HepG2 (cell line): ENCODE measurements around the gene DCDC2. TPM values are rescaled to one million over a fixed set of nuclear protein-coding genes. Genes with fewer than 3 reads are reported as not detected.

Source experiments
- DMAP1 ChIP-seq: IDR thresholded peaks from 2 replicates; pipeline ENCODE4 v1.6.1; 2016
- ETV5 ChIP-seq: IDR thresholded peaks from 2 replicates; pipeline ENCODE4 v1.6.1; 2018; ENCODE audit warnings: missing biosample characterization, missing genetic modification reagents, inconsistent platforms, borderline replicate concordance
- FIP1L1 ChIP-seq: fragments of 200-400 bp; formaldehyde crosslinking; IDR thresholded peaks from 2 replicates; pipeline ENCODE4 v1.6.1; 2018; ENCODE audit warnings: low read depth, mild to moderate bottlenecking, low read length, moderate library complexity, borderline replicate concordance; ENCODE audit not compliant: insufficient read depth
- HNRNPLL ChIP-seq: fragments of 200-400 bp; formaldehyde crosslinking; IDR thresholded peaks from 2 replicates; pipeline ENCODE4 v1.6.1; 2017; ENCODE audit warnings: mild to moderate bottlenecking, low read depth, low read length; ENCODE audit not compliant: poor library complexity, severe bottlenecking
- RNF219 ChIP-seq: sonication (generic); formaldehyde crosslinking; IDR thresholded peaks from 2 replicates; pipeline ENCODE4 v1.5.0; 2020; ENCODE audit warnings: mild to moderate bottlenecking, missing genetic modification reagents
- SP1 ChIP-seq, 2 experiments: fragments of 450-650 bp in 1 of 2; sonication (generic) in 1 of 2; formaldehyde crosslinking in 1 of 2; IDR thresholded peaks; 2 replicates each; pipeline versions ENCODE4 v1.4.0 to v1.6.1; 2016 to 2020; ENCODE audit warnings: missing genetic modification reagents in 1 of 2
- SRSF1 ChIP-seq: fragments of 200-400 bp; formaldehyde crosslinking; optimal IDR thresholded peaks from 2 replicates; pipeline ENCODE3; 2017; ENCODE audit warnings: mild to moderate bottlenecking, low read depth, low read length, moderate library complexity
- U2AF2 ChIP-seq: fragments of 200-400 bp; formaldehyde crosslinking; IDR thresholded peaks from 2 replicates; pipeline ENCODE4 v1.6.1; 2017; ENCODE audit warnings: low read depth, mild to moderate bottlenecking, low read length
- ZNF280B ChIP-seq: sonication (generic); formaldehyde crosslinking; IDR thresholded peaks from 2 replicates; pipeline ENCODE4 v1.5.0; 2020; ENCODE audit warnings: missing genetic modification reagents, mild to moderate bottlenecking, borderline replicate concordance
- ZNF296 ChIP-seq: sonication (generic); formaldehyde crosslinking; conservative IDR thresholded peaks from 2 replicates; pipeline ENCODE4 v1.5.0; 2020; ENCODE audit warnings: mild to moderate bottlenecking, missing genetic modification reagents
- ZNF570 ChIP-seq: sonication (generic); formaldehyde crosslinking; IDR thresholded peaks from 2 replicates; pipeline ENCODE4 v1.4.0; 2020; ENCODE audit warnings: mild to moderate bottlenecking, missing genetic modification reagents, borderline replicate concordance
- ZNF724P ChIP-seq: sonication (generic); formaldehyde crosslinking; IDR thresholded peaks from 2 replicates; pipeline ENCODE4 v1.8.0; 2022; ENCODE audit warnings: missing genetic modification reagents, borderline replicate concordance
- polyA plus RNA-seq, 8 experiments: library from polyadenylated mRNA; depleted of rRNA in 3 of 8; stranded (reverse) in 7 of 8; unstranded in 1 of 8; fragments of >200 nt; fragmentation: Illumina TruSeq in 4 of 8; extraction: Trizol in 4 of 8; gene quantifications; 2 replicates each; pipeline versions ENCODE4 v1.2.1 to v1.2.3, GENCODE V29; 2011 to 2016; ENCODE audit warnings: low read depth in 4 of 8, missing spikeins in 1 of 8, mixed read lengths in 1 of 8; ENCODE audit not compliant: insufficient read depth in 1 of 8
- total RNA-seq, 5 experiments: library from RNA; depleted of rRNA; stranded (reverse); fragments of >200 nt; fragmentation: Illumina TruSeq; extraction: Trizol; gene quantifications; 2 replicates each; pipeline ENCODE4 v1.2.3, GENCODE V29; 2016; ENCODE audit warnings: low read depth in 1 of 5
- TF ChIP-seq, protein P1 (sequence below): sonication (generic); formaldehyde crosslinking; IDR thresholded peaks from 2 replicates; pipeline ENCODE4 v1.8.0; 2022; ENCODE audit warnings: missing genetic modification reagents, low read depth, mild to moderate bottlenecking, borderline replicate concordance
- TF ChIP-seq, protein P2 (sequence below): sonication (generic); formaldehyde crosslinking; IDR thresholded peaks from 2 replicates; pipeline ENCODE4 v1.5.1; 2020; ENCODE audit warnings: mild to moderate bottlenecking, missing genetic modification reagents
- TF ChIP-seq, protein P3 (sequence below): sonication (generic); formaldehyde crosslinking; conservative IDR thresholded peaks from 2 replicates; pipeline ENCODE4 v1.8.0; 2022; ENCODE audit warnings: low read depth, missing genetic modification reagents

Gene DCDC2
- total and polyA plus RNA-seq, 2 of the 13 experiments (the other 11 are each of a cell fraction or from before 2014, with no cell fraction given) = 9.0 to 36.2 TPM

DNA sequence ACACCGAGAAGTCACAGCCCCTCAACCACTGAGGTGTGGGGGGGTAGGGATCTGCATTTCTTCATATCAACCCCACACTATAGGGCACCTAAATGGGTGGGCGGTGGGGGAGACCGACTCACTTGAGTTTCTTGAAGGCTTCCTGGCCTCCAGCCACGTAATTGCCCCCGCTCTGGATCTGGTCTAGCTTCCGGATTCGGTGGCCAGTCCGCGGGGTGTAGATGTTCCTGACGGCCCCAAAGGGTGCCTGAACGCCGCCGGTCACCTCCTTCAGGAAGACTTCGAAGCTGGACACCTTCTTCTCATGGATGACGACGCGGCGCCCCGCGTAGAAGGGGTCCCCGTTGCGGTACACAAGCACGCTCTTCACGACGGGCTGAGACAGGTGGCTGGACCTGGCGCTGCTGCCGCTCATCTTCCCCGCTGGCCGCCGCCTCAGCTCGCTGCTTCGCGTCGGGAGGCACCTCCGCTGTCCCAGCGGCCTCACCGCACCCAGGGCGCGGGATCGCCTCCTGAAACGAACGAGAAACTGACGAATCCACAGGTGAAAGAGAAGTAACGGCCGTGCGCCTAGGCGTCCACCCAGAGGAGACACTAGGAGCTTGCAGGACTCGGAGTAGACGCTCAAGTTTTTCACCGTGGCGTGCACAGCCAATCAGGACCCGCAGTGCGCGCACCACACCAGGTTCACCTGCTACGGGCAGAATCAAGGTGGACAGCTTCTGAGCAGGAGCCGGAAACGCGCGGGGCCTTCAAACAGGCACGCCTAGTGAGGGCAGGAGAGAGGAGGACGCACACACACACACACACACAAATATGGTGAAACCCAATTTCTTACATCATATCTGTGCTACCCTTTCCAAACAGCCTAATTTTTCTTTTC, at the start of gene DCDC2 (continued):
- peak; percentile 67; the same call in 1 of the 2 replicates for TF ChIP-seq ZNF724P
- peak; percentile 97; the same call in 1 of the 2 replicates for TF ChIP-seq ZNF280B (CRISPR knock-in tag)
- TF ChIP-seq U2AF2 = no peak
- peak; percentile 76 for TF ChIP-seq HNRNPLL
- no peak for TF ChIP-seq SRSF1
- TF ChIP-seq FIP1L1 = no peak
- TF ChIP-seq DMAP1 = peak; percentile 79
- TF ChIP-seq, protein P1, sequence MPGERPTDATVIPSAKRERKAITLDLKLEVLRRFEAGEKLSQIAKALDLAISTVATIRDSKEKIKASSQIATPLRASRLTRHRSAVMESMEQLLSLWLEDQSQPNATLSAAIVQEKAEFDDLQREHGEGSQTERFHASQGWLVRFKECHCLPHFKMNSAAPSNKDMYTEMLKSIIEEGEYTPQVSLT = no peak
- peak; percentile 80 for TF ChIP-seq ETV5 (CRISPR knock-in tag)
- TF ChIP-seq SP1 (IDR thresholded peaks at IDR 0.05) = no peak
- peak; percentile 24; the same call in 1 of the 2 replicates for TF ChIP-seq SP1 (CRISPR knock-in tag; IDR thresholded peaks at IDR 0.05)
- TF ChIP-seq, protein P2, sequence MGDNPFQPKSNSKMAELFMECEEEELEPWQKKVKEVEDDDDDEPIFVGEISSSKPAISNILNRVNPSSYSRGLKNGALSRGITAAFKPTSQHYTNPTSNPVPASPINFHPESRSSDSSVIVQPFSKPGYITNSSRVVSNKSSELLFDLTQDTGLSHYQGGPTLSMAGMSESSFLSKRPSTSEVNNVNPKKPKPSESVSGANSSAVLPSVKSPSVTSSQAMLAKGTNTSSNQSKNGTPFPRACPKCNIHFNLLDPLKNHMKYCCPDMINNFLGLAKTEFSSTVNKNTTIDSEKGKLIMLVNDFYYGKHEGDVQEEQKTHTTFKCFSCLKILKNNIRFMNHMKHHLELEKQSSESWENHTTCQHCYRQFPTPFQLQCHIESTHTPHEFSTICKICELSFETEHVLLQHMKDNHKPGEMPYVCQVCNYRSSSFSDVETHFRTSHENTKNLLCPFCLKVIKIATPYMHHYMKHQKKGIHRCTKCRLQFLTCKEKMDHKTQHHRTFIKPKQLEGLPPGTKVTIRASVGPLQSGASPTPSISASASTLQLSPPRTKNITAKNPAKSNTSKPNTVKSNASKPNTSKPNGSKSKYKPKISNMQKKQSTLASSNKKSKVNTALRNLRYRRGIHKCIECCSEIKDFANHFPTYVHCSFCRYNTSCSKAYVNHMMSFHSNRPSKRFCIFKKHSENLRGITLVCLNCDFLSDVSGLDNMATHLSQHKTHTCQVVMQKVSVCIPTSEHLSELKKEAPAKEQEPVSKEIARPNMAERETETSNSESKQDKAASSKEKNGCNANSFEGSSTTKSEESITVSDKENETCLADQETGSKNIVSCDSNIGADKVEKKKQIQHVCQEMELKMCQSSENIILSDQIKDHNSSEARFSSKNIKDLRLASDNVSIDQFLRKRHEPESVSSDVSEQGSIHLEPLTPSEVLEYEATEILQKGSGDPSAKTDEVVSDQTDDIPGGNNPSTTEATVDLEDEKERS (CRISPR knock-in tag) = peak; percentile 87; the same call in 1 of the 2 replicates
- no peak for TF ChIP-seq ZNF296 (CRISPR knock-in tag)
- TF ChIP-seq RNF219 (CRISPR knock-in tag) = 0 out of 2 replicates have a peak, but pooled peaks have one; percentile 73
- TF ChIP-seq, protein P3, sequence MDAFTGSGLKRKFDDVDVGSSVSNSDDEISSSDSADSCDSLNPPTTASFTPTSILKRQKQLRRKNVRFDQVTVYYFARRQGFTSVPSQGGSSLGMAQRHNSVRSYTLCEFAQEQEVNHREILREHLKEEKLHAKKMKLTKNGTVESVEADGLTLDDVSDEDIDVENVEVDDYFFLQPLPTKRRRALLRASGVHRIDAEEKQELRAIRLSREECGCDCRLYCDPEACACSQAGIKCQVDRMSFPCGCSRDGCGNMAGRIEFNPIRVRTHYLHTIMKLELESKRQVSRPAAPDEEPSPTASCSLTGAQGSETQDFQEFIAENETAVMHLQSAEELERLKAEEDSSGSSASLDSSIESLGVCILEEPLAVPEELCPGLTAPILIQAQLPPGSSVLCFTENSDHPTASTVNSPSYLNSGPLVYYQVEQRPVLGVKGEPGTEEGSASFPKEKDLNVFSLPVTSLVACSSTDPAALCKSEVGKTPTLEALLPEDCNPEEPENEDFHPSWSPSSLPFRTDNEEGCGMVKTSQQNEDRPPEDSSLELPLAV (CRISPR knock-in tag) = no peak
- TF ChIP-seq ZNF570 (CRISPR knock-in tag) = no peak
